Measurements from ENCODE around the gene THBS2. TPM values are rescaled to one million over a fixed set of nuclear protein-coding genes. Genes with fewer than 3 reads are reported as not detected.

The THBS2 gene
- total and polyA plus RNA-seq, 2 of the 4 experiments (the other 2 are of a cell fraction) = 97.3 to 113 TPM

DNA sequence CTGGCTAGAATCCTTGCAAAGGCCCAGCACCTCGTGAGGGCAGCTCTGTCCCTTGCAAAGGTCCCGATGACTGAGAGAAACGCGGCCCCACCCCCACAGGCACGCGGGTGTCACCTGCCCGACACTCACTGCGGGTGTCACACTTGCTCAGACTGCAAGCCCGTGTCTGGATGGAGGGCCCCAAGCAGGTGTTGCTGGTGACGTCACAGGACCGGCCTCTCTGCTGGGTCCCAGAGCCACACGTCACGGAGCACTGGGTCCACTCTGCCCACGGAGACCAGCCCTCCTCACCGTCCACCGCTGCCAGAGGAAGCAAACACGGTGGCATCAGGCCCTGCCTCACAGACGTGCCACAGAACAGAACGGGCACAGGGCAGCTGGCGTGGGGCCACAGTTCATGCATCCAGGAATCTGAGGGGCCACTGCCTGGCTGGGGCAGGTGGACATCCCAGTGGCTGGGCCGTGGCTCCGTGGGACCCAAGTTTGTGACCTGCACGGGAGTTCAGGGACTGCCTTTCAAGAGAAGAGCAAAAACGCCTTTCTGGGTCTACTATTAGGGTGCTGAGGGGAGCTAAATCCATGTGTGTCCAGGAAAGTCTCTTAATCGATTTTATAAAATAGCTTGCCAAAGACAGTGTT is 16.0 kb downstream of the THBS2 start:
- intact Hi-C loops (cut with micrococcal nuclease) = no loop called here
- Histone ChIP-seq H3K27me3 (ENCODE audit: control insufficient read depth, insufficient read depth, low read length) (no peaks in the 10 kb centered on the region), H3K23ac (ENCODE audit: low read depth, low read length) (no peak overlapping the region), H4K8ac (ENCODE audit: low read depth in 2 of 2, low read length in 2 of 2) (no peak overlapping the region), H3K9ac (ENCODE audit: low read depth, low read length) (no peak overlapping the region), H3K56ac (ENCODE audit: extremely low read depth, insufficient read depth, low read length) (no peak overlapping the region), H2BK5ac (ENCODE audit: low read depth, low read length, poor library complexity, severe bottlenecking) (no peak overlapping the region), H3K18ac (ENCODE audit: low read depth, low read length) (no peak overlapping the region), H3K9me3 (ENCODE audit: control insufficient read depth, insufficient read depth, low read length) (no peaks in the 10 kb centered on the region), H3K9me1 (ENCODE audit: insufficient read depth, low read length) (0 out of 2 replicates have a peak, but pooled peaks cover 12% of the 10 kb centered on the region), H3K27ac (ENCODE audit: insufficient read depth, low read length) (no peak overlapping the region), H2AFZ (replicated peaks; ENCODE audit: low read length, poor library complexity) (no peak overlapping the region), H3K36me3 (ENCODE audit: control insufficient read depth, insufficient read depth, low read length) (peaks cover 48% of the 10 kb centered on the region), H2AK5ac (ENCODE audit: low read depth, low read length) (no peak overlapping the region), H2BK15ac (ENCODE audit: low read depth, low read length) (no peak overlapping the region), H2BK20ac (ENCODE audit: low read depth, low read length) (no peak overlapping the region), H4K91ac (ENCODE audit: insufficient read depth, low read depth, low read length) (no peak overlapping the region), H3K14ac (replicated peaks; ENCODE audit: low read depth, low read length) (no peak overlapping the region), H2AK9ac (replicated peaks; ENCODE audit: low read depth, low read length, poor library complexity) (peak overlapping the region; percentile 57), H2BK120ac (ENCODE audit: low read depth, low read length) (no peak overlapping the region), H3K4me3 (ENCODE audit: insufficient read depth, low read depth, low read length) (no peak overlapping the region), H3K4me2 (ENCODE audit: low read depth, low read length) (no peak overlapping the region), H3K4ac (ENCODE audit: low read depth, low read length) (no peak overlapping the region), H4K20me1 (ENCODE audit: insufficient read depth, low read length) (no peaks in the 10 kb centered on the region; the same call in 1 of the 2 replicates), H3K79me1 (ENCODE audit: low read depth in 1 of 2, low read length in 2 of 2) (no peaks in the 10 kb centered on the region), H3K4me1 (ENCODE audit: control insufficient read depth, insufficient read depth, low read length) (no peaks in the 10 kb centered on the region; the same call in 1 of the 2 replicates), H4K5ac (ENCODE audit: low read depth, low read length) (no peak overlapping the region)
- POLR2A ChIA-PET (ENCODE audit: unreplicated experiment) = no interaction called here
- dilution Hi-C loops (cut with HindIII; ENCODE audit: low sequenced_read_pairs, unreplicated experiment) = no loop called here
- CTCF ChIA-PET = interaction anchor here (0.6 kb wide), 1 partner anchor 116 kb away, joined by 3 read pairs; no protein-coding TSS in a partner anchor
- 86% methylated on average over 20 of the region's 25 CpGs; no CpG with 5 or more reads in 1 of the 2 experiments for WGBS, 2 experiments (ENCODE audit: extremely low coverage in 2 of 2, insufficient read length in 1 of 2)
- ATAC-seq (ENCODE audit: low read depth) (no peak), DNase-seq (no peak)
- TF ChIP-seq, protein P1, sequence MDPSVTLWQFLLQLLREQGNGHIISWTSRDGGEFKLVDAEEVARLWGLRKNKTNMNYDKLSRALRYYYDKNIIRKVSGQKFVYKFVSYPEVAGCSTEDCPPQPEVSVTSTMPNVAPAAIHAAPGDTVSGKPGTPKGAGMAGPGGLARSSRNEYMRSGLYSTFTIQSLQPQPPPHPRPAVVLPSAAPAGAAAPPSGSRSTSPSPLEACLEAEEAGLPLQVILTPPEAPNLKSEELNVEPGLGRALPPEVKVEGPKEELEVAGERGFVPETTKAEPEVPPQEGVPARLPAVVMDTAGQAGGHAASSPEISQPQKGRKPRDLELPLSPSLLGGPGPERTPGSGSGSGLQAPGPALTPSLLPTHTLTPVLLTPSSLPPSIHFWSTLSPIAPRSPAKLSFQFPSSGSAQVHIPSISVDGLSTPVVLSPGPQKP (IDR thresholded peaks at IDR 0.05; ENCODE audit: borderline replicate concordance, low read depth, low read length) = no peak
- TF ChIP-seq, protein P2, sequence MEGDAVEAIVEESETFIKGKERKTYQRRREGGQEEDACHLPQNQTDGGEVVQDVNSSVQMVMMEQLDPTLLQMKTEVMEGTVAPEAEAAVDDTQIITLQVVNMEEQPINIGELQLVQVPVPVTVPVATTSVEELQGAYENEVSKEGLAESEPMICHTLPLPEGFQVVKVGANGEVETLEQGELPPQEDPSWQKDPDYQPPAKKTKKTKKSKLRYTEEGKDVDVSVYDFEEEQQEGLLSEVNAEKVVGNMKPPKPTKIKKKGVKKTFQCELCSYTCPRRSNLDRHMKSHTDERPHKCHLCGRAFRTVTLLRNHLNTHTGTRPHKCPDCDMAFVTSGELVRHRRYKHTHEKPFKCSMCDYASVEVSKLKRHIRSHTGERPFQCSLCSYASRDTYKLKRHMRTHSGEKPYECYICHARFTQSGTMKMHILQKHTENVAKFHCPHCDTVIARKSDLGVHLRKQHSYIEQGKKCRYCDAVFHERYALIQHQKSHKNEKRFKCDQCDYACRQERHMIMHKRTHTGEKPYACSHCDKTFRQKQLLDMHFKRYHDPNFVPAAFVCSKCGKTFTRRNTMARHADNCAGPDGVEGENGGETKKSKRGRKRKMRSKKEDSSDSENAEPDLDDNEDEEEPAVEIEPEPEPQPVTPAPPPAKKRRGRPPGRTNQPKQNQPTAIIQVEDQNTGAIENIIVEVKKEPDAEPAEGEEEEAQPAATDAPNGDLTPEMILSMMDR (conservative IDR thresholded peaks at IDR 0.05; ENCODE audit: low read depth, low read length) = no peak
- TF ChIP-seq CHD1 (IDR thresholded peaks at IDR 0.05; ENCODE audit: low read depth, low read length) (no peak), NFE2L2 (IDR thresholded peaks at IDR 0.05; ENCODE audit: low read depth, low read length) (no peak), SMC3 (IDR thresholded peaks at IDR 0.05; ENCODE audit: low read depth, low read length) (no peak), RAD21 (IDR thresholded peaks at IDR 0.05; ENCODE audit: low read length) (no peak), MAFK (IDR thresholded peaks at IDR 0.05; ENCODE audit: low read depth, low read length) (no peak), RCOR1 (IDR thresholded peaks at IDR 0.05; ENCODE audit: insufficient replicate concordance, low read length) (no peak), POLR2A (IDR thresholded peaks at IDR 0.05; ENCODE audit: low read depth, low read length) (no peak), FOS (IDR thresholded peaks at IDR 0.05; ENCODE audit: low read depth, low read length) (no peak), MXI1 (IDR thresholded peaks at IDR 0.05; ENCODE audit: borderline replicate concordance, low read depth, low read length) (no peak), BHLHE40 (IDR thresholded peaks at IDR 0.05; ENCODE audit: low read depth, low read length) (no peak)
- in situ Hi-C loops (cut with MboI; ENCODE audit: low sequenced_read_pairs) = no loop called here
- BruUV-seq (replicated peaks) = no TSS peak
